Right cardiac atrium (tissue), 5 donors: ENCODE data around the gene PPIAL4G. TPM values are rescaled to one million over a fixed set of nuclear protein-coding genes. Genes with fewer than 3 reads are reported as not detected.

ENCODE experiments used
- polyA plus RNA-seq: library from polyadenylated mRNA; stranded (reverse); fragments of 200-250 nt; gene quantifications from one replicate; pipeline ENCODE4 v1.2.3, GENCODE V29; 2013
- total RNA-seq, 4 donors: library from RNA; stranded (reverse); fragmentation: NEBNext Ultra II Directional; extraction: Animal tissue kit (Norgen Biotek cat#: 25700); gene quantifications; one replicate each; pipeline ENCODE4 v1.2.1, GENCODE V29; 2021
- donor health status: healthy with polysubstance abuse.
- donor health status: DM: no; HTN: yes; CAD: no.
- donor health status: DM: no; HTN: no; CAD: no.
- donor health status: DM: no; HTN: yes; CAD: no; lungs with severe emphysema.
- donor health status: DM: yes; HTN: yes; CAD: no.

Gene PPIAL4G
- total and polyA plus RNA-seq, 5 donors = not detected

Other genes starting within 250 kb of the PPIAL4G start
- gene NBPF14, start 112.7 kb upstream of the PPIAL4G start, total RNA-seq = 10 to 100 TPM in 2 of 4 donors, 1 to 10 TPM in 2; 8.0 to 20.2 (median 11.9) TPM
- gene NBPF14, start 112.7 kb upstream of the PPIAL4G start, polyA plus RNA-seq = 7.6 TPM